H1 (cell line): Measurements from ENCODE around the gene CAPN11. TPM values are rescaled to one million over a fixed set of nuclear protein-coding genes. Genes with fewer than 3 reads are reported as not detected.

Experiments
- HDAC2 ChIP-seq, 2 experiments: fragments of 300-600 bp in 1 of 2; sonication (generic) in 1 of 2; IDR thresholded peaks; 2 replicates each; pipeline ENCODE4 v1.6.1; 2011 to 2012; ENCODE audit warnings: low read depth in 2 of 2, low read length in 2 of 2, mild to moderate bottlenecking in 2 of 2, moderate library complexity in 2 of 2, borderline replicate concordance in 1 of 2, inconsistent platforms in 1 of 2
- SP4 ChIP-seq: IDR thresholded peaks from 2 replicates; pipeline ENCODE4 v1.6.1; 2012; ENCODE audit warnings: low read length, inconsistent platforms
- TCF12 ChIP-seq: IDR thresholded peaks from 2 replicates; pipeline ENCODE4 v1.6.1; 2011; ENCODE audit warnings: low read depth, mild to moderate bottlenecking, low read length
- YY1 ChIP-seq: IDR thresholded peaks from 2 replicates; pipeline ENCODE4 v1.6.1; 2011; ENCODE audit warnings: low read depth, mild to moderate bottlenecking, low read length
- polyA plus RNA-seq, 7 experiments: library from polyadenylated mRNA; depleted of rRNA in 3 of 7; stranded (reverse) in 5 of 7; unstranded in 2 of 7; fragments of >200 nt in 5 of 7; fragments of 200-250 nt in 2 of 7; gene quantifications; 1 replicate in 5 of 7; 2 replicates in 1 of 7; 4 replicates in 1 of 7; pipeline versions ENCODE4 v1.2.1 to v1.2.3, GENCODE V29; 2011 to 2013; ENCODE audit warnings: missing spikeins in 2 of 7, mixed read lengths in 2 of 7
- total RNA-seq: library from RNA; stranded (reverse); fragmentation: NEBNext Ultra II Directional; extraction: Animal tissue kit (Norgen Biotek cat#: 25700); gene quantifications from 2 replicates; pipeline ENCODE4 v1.2.1, GENCODE V29; 2021
- TF ChIP-seq, protein P1 (sequence below): fragments of 300-600 bp; sonication (generic); IDR thresholded peaks from 2 replicates; pipeline ENCODE4 v1.7.1; 2012; ENCODE audit warnings: low read length, moderate library complexity, mild to moderate bottlenecking, inconsistent platforms; ENCODE audit not compliant: insufficient replicate concordance
- TF ChIP-seq, protein P2 (sequence below): IDR thresholded peaks from 2 replicates; pipeline ENCODE4 v1.6.1; 2012; ENCODE audit warnings: low read length, inconsistent platforms
- TF ChIP-seq, protein P3 (sequence below): IDR thresholded peaks from 2 replicates; pipeline ENCODE4 v1.6.1; 2011; ENCODE audit warnings: low read depth, mild to moderate bottlenecking, low read length; ENCODE audit not compliant: insufficient read depth

The CAPN11 gene
- total and polyA plus RNA-seq, 2 of the 8 experiments (the other 6 are each of a cell fraction or from before 2014, with no cell fraction given), result 0.95 to 0.97 TPM

DNA sequence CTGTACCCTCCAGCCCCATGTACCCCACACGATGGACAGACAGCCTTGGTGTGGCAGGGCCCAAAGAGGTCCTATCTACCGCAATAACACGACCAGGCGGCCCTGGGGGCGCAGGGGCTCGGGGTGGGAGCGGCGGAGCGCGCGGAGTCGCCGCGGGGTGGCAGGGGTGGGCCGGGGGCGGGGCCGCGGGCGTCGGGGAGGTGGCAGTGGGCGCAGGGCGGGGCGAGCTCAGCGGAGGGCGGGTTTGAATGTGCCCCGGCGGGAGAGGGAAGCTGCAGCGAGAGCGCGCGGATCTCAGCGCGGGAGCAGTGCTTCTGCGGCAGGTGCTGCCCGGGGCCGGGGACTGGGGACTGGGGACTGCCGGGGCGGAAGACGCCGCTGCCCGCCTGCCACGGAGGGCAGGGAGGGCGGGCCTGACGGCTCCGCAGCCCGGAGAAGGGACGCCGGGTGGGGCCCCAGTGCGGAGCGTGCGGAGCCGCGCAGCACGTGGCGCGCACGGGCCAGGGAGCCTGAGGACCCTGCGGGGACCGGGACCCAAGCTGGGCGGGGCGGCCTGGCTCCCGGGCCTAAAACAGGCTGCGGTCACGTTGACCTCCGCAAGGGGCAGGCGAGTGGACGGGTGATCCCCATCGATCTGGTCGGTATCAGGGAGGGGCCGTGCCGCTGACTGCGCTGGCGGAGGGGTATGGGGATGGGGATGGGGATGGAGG is 64.9 kb downstream of the CAPN11 start, which contains the start of gene SLC29A1 (continued):
- TF ChIP-seq, protein P1, sequence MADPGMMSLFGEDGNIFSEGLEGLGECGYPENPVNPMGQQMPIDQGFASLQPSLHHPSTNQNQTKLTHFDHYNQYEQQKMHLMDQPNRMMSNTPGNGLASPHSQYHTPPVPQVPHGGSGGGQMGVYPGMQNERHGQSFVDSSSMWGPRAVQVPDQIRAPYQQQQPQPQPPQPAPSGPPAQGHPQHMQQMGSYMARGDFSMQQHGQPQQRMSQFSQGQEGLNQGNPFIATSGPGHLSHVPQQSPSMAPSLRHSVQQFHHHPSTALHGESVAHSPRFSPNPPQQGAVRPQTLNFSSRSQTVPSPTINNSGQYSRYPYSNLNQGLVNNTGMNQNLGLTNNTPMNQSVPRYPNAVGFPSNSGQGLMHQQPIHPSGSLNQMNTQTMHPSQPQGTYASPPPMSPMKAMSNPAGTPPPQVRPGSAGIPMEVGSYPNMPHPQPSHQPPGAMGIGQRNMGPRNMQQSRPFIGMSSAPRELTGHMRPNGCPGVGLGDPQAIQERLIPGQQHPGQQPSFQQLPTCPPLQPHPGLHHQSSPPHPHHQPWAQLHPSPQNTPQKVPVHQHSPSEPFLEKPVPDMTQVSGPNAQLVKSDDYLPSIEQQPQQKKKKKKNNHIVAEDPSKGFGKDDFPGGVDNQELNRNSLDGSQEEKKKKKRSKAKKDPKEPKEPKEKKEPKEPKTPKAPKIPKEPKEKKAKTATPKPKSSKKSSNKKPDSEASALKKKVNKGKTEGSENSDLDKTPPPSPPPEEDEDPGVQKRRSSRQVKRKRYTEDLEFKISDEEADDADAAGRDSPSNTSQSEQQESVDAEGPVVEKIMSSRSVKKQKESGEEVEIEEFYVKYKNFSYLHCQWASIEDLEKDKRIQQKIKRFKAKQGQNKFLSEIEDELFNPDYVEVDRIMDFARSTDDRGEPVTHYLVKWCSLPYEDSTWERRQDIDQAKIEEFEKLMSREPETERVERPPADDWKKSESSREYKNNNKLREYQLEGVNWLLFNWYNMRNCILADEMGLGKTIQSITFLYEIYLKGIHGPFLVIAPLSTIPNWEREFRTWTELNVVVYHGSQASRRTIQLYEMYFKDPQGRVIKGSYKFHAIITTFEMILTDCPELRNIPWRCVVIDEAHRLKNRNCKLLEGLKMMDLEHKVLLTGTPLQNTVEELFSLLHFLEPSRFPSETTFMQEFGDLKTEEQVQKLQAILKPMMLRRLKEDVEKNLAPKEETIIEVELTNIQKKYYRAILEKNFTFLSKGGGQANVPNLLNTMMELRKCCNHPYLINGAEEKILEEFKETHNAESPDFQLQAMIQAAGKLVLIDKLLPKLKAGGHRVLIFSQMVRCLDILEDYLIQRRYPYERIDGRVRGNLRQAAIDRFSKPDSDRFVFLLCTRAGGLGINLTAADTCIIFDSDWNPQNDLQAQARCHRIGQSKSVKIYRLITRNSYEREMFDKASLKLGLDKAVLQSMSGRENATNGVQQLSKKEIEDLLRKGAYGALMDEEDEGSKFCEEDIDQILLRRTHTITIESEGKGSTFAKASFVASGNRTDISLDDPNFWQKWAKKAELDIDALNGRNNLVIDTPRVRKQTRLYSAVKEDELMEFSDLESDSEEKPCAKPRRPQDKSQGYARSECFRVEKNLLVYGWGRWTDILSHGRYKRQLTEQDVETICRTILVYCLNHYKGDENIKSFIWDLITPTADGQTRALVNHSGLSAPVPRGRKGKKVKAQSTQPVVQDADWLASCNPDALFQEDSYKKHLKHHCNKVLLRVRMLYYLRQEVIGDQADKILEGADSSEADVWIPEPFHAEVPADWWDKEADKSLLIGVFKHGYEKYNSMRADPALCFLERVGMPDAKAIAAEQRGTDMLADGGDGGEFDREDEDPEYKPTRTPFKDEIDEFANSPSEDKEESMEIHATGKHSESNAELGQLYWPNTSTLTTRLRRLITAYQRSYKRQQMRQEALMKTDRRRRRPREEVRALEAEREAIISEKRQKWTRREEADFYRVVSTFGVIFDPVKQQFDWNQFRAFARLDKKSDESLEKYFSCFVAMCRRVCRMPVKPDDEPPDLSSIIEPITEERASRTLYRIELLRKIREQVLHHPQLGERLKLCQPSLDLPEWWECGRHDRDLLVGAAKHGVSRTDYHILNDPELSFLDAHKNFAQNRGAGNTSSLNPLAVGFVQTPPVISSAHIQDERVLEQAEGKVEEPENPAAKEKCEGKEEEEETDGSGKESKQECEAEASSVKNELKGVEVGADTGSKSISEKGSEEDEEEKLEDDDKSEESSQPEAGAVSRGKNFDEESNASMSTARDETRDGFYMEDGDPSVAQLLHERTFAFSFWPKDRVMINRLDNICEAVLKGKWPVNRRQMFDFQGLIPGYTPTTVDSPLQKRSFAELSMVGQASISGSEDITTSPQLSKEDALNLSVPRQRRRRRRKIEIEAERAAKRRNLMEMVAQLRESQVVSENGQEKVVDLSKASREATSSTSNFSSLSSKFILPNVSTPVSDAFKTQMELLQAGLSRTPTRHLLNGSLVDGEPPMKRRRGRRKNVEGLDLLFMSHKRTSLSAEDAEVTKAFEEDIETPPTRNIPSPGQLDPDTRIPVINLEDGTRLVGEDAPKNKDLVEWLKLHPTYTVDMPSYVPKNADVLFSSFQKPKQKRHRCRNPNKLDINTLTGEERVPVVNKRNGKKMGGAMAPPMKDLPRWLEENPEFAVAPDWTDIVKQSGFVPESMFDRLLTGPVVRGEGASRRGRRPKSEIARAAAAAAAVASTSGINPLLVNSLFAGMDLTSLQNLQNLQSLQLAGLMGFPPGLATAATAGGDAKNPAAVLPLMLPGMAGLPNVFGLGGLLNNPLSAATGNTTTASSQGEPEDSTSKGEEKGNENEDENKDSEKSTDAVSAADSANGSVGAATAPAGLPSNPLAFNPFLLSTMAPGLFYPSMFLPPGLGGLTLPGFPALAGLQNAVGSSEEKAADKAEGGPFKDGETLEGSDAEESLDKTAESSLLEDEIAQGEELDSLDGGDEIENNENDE, result no peak
- TF ChIP-seq TCF12 (no peak), HDAC2 (IDR thresholded peaks at IDR 0.05; ENCODE audit: borderline replicate concordance in 1 of 2, low read depth in 2 of 2, low read length in 2 of 2) (0 out of 4 replicates have a peak, but pooled peaks have one; percentile 31 to 49), SP4 (no peak), YY1 (no peak)
- TF ChIP-seq, protein P2, sequence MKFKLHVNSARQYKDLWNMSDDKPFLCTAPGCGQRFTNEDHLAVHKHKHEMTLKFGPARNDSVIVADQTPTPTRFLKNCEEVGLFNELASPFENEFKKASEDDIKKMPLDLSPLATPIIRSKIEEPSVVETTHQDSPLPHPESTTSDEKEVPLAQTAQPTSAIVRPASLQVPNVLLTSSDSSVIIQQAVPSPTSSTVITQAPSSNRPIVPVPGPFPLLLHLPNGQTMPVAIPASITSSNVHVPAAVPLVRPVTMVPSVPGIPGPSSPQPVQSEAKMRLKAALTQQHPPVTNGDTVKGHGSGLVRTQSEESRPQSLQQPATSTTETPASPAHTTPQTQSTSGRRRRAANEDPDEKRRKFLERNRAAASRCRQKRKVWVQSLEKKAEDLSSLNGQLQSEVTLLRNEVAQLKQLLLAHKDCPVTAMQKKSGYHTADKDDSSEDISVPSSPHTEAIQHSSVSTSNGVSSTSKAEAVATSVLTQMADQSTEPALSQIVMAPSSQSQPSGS, result no peak
- TF ChIP-seq, protein P3, sequence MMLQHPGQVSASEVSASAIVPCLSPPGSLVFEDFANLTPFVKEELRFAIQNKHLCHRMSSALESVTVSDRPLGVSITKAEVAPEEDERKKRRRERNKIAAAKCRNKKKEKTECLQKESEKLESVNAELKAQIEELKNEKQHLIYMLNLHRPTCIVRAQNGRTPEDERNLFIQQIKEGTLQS, result no peak
